Measurements from ENCODE around the gene DLEC1. TPM values are rescaled to one million over a fixed set of nuclear protein-coding genes. Genes with fewer than 3 reads are reported as not detected.
A peak's percentile ranks its signal among the peaks of the same experiment; 100 is the strongest.

Gene DLEC1
- total RNA-seq, 4 donors from 2014 or later: 0.19 to 2.1 (median 0.50) TPM

GRCh38 chr3:38109580-38110313 is 70.7 kb downstream of the DLEC1 start:
- H3K27ac ChIP-seq: no peak overlapping the region
- no peak overlapping the region for H3K4me3 ChIP-seq
- no peaks in the 10 kb centered on the region for H3K36me3 ChIP-seq
- TF ChIP-seq EP300 (IDR thresholded peaks at IDR 0.05): no peak
- TF ChIP-seq POLR2A (IDR thresholded peaks at IDR 0.05): no peak
- TF ChIP-seq POLR2AphosphoS5 (IDR thresholded peaks at IDR 0.05): no peak
- TF ChIP-seq CTCF (IDR thresholded peaks at IDR 0.05): no peak
- no peaks in the 10 kb centered on the region for H3K27me3 ChIP-seq
- H3K4me1 ChIP-seq: no peaks in the 10 kb centered on the region
- DNase-seq (ENCODE audit: low spot score in 2 of 2): peak in 1 of 2 donors; percentile 76
- H3K9me3 ChIP-seq: no peaks in the 10 kb centered on the region
- no CpG with 5 or more reads among the region's 17 CpGs for WGBS

- H3K36me3 ChIP-seq: no peaks in the 10 kb centered on the region
- H3K4me3 ChIP-seq: no peak overlapping the region
- peak in 1 of 2 donors; percentile 62 for DNase-seq (ENCODE audit: low spot score in 2 of 2)
- no peaks in the 10 kb centered on the region for H3K27me3 ChIP-seq
- H3K4me1 ChIP-seq: no peaks in the 10 kb centered on the region
- 88% methylated on average over 6 of the region's 6 CpGs for WGBS
- no peak overlapping the region for H3K27ac ChIP-seq
- H3K9me3 ChIP-seq: no peaks in the 10 kb centered on the region
- no peak for TF ChIP-seq POLR2AphosphoS5 (IDR thresholded peaks at IDR 0.05)
- no peak for TF ChIP-seq CTCF (IDR thresholded peaks at IDR 0.05)
- TF ChIP-seq EP300 (IDR thresholded peaks at IDR 0.05): no peak
- TF ChIP-seq POLR2A (IDR thresholded peaks at IDR 0.05): no peak
Measured at GRCh38 chr3:38110314-38111050, 71.5 kb downstream of the DLEC1 start.

GRCh38 chr3:38111201-38111600 is 72.2 kb downstream of the DLEC1 start:
- Histone ChIP-seq H3K27ac (no peak overlapping the region), H3K4me1 (no peaks in the 10 kb centered on the region), H3K9me3 (no peaks in the 10 kb centered on the region), H3K36me3 (no peaks in the 10 kb centered on the region), H3K27me3 (no peaks in the 10 kb centered on the region), H3K4me3 (no peak overlapping the region)
- TF ChIP-seq POLR2AphosphoS5 (IDR thresholded peaks at IDR 0.05) (no peak), POLR2A (IDR thresholded peaks at IDR 0.05) (no peak), EP300 (IDR thresholded peaks at IDR 0.05) (no peak), CTCF (IDR thresholded peaks at IDR 0.05) (no peak)
- 82% methylated on average over 4 of the region's 4 CpGs for WGBS
- no peak for DNase-seq (ENCODE audit: low spot score in 2 of 2)

DNA sequence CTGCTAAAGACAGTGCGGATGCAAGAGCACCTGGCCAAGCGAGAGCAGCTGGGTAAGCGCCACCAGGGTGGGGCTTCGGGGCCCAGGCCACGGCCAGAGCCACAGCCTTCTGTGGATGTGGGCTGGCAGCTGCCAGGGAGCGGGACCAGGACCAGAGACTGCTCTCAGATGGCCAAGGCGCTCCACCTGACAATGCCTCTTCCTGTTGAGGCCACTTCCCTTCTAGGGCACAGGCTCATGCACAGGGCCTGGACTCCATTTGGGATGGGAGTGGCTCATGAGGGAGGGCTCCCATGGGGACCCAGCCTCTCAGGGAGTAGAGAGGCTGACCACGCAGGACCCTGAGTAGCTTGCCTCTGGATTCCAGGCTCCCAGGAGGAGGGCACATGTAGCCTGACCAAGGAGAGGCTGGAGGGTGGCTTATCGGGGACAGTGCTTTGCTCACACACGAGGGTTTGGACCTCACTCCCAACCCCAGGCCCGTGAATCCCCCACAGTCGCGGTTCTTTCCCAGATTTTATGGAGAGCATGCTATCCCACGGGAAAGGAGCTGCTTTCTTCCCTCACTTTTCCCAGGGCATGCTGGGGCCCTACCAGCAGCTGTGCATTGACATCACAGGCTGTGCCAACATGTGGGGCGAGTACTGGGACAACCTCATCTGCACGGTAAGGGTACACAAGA is 72.8 kb downstream of the DLEC1 start:
- DNase-seq (ENCODE audit: low spot score in 2 of 2): peak; percentile 51 to 77
- H3K4me1 ChIP-seq: no peaks in the 10 kb centered on the region
- WGBS: 75% methylated on average over 9 of the region's 16 CpGs

More for the DNA sequence above, 72.8 kb downstream of the DLEC1 start:
- no peak overlapping the region for H3K4me3 ChIP-seq
- H3K9me3 ChIP-seq: no peaks in the 10 kb centered on the region
- TF ChIP-seq POLR2AphosphoS5 (IDR thresholded peaks at IDR 0.05): no peak
- no peak for TF ChIP-seq CTCF (IDR thresholded peaks at IDR 0.05)
- no peak for TF ChIP-seq POLR2A (IDR thresholded peaks at IDR 0.05)
- TF ChIP-seq EP300 (IDR thresholded peaks at IDR 0.05): no peak
- no peak overlapping the region for H3K27ac ChIP-seq
- no peaks in the 10 kb centered on the region for H3K27me3 ChIP-seq
- no peaks in the 10 kb centered on the region for H3K36me3 ChIP-seq

Measured in suprapubic skin (tissue), 4 donors.